Measurements from ENCODE around the gene IDH3B. TPM values are rescaled to one million over a fixed set of nuclear protein-coding genes. Genes with fewer than 3 reads are reported as not detected.

The IDH3B gene
- polyA plus RNA-seq, 1 experiment, result 113 TPM

DNA sequence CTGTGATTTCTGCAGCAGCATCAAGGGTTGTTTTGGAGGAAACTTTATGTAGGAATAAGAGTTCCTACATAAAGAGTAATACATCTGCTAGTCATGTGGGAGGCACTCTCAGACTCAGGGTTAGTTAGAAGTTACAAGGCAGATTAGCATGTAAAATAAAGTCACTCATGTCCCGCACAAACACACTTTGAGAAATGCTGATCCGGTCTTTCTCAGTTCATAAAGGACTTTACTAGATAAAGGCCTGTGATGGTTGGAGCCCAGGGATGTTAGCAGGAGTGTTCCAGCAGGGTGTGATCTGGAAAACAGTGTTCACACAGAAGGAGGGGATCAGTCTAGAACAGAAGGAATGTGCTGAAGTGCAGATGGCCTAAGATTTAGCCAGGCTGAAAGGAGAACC, 44.7 kb downstream of the IDH3B start:
- Histone ChIP-seq H3K4me3 (ENCODE audit: low read depth, low read length) (no peak overlapping the region), H3K9me3 (ENCODE audit: control insufficient read depth, insufficient read depth, low read length) (peaks cover 9% of the 10 kb centered on the region), H3K27me3 (ENCODE audit: control insufficient read depth, insufficient read depth, low read length) (peaks cover 12% of the 10 kb centered on the region), H3K27ac (ENCODE audit: low read depth, low read length) (no peak overlapping the region)
- DNase-seq (ENCODE audit: low read depth, low spot score), result no peak
- CTCF ChIA-PET, result interaction anchor here (0.7 kb wide), 1 partner anchor 343 kb away, joined by 3 read pairs; no protein-coding TSS in a partner anchor
- POLR2A ChIA-PET, result no interaction called here
- no peak for TF ChIP-seq CTCF (IDR thresholded peaks at IDR 0.05; ENCODE audit: low read depth, low read length)

DNA sequence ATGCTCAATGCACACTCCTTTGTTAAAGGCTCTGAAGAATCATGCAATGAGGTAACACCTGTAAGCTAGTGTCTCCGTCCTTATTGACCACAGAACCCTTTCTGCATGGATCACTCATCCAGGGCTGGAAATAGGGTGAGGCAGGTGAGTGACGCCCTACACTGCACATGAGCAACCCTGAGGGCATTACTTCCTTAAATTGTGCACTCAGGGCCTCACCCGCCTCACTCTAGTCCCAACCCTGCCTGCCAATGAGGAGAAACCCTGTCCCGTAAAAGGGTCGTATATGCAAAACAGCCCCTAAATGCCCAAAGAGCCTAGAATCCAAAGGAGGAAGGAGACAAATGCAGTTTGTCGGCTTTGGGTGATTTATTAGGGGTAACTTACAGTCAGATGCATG, 45.2 kb downstream of the IDH3B start:
- peaks cover 9% of the 10 kb centered on the region for H3K27me3 ChIP-seq (ENCODE audit: control insufficient read depth, insufficient read depth, low read length)
- ChIA-PET CTCF (interaction anchor here (0.7 kb wide), 1 partner anchor 344 kb away, joined by 3 read pairs; no protein-coding TSS in a partner anchor), POLR2A (no interaction called here)
- no peak for DNase-seq (ENCODE audit: low read depth, low spot score)
- H3K4me3 ChIP-seq (ENCODE audit: low read depth, low read length), result no peak overlapping the region
- no peak overlapping the region for H3K27ac ChIP-seq (ENCODE audit: low read depth, low read length)
- H3K9me3 ChIP-seq (ENCODE audit: control insufficient read depth, insufficient read depth, low read length), result peaks cover 9% of the 10 kb centered on the region
- TF ChIP-seq CTCF (IDR thresholded peaks at IDR 0.05; ENCODE audit: low read depth, low read length), result no peak

DNA sequence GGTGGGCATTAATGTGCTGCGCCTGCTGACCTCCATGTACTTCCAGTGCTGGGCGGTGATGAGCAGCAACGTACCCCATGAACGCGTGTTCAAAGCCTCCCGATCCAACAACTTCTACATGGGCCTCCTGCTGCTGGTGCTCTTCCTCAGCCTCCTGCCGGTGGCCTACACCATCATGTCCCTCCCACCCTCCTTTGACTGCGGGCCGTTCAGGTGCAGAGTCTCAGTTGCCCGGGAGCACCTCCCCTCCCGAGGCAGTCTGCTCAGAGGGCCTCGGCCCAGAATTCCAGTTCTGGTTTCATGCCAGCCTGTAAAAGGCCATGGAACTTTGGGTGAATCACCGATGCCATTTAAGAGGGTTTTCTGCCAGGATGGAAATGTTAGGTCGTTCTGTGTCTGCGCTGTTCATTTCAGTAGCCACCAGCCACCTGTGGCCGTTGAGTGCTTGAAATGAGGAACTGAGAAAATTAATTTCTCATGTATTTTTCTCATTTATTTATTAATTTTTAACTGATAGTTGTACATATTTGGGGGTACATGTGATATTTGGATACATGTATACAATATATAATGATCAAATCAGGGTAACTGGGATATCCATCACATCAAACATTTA, 46.8 kb downstream of the IDH3B start:
- POLR2A ChIA-PET, result no interaction called here
- H3K27me3 ChIP-seq (ENCODE audit: control insufficient read depth, insufficient read depth, low read length), result peaks cover 13% of the 10 kb centered on the region
- CTCF ChIA-PET, result no interaction called here
- no peak overlapping the region for H3K27ac ChIP-seq (ENCODE audit: low read depth, low read length)
- H3K4me3 ChIP-seq (ENCODE audit: low read depth, low read length), result no peak overlapping the region
- DNase-seq (ENCODE audit: low read depth, low spot score), result no peak
- H3K9me3 ChIP-seq (ENCODE audit: control insufficient read depth, insufficient read depth, low read length), result peaks cover 9% of the 10 kb centered on the region
- TF ChIP-seq CTCF (IDR thresholded peaks at IDR 0.05; ENCODE audit: low read depth, low read length), result no peak

- ChIA-PET CTCF (no interaction called here), POLR2A (no interaction called here)
- Histone ChIP-seq H3K27me3 (ENCODE audit: control insufficient read depth, insufficient read depth, low read length) (peaks cover 15% of the 10 kb centered on the region), H3K9me3 (ENCODE audit: control insufficient read depth, insufficient read depth, low read length) (peaks cover 9% of the 10 kb centered on the region), H3K4me3 (ENCODE audit: low read depth, low read length) (no peak overlapping the region), H3K27ac (ENCODE audit: low read depth, low read length) (no peak overlapping the region)
- TF ChIP-seq CTCF (IDR thresholded peaks at IDR 0.05; ENCODE audit: low read depth, low read length), result no peak
- no peak for DNase-seq (ENCODE audit: low read depth, low spot score)
Observed at GRCh38 chr20:2616634-2617033, 47.4 kb downstream of the IDH3B start.

GRCh38 chr20:2612073-2612472, 51.9 kb downstream of the IDH3B start:
- no peak for TF ChIP-seq CTCF (IDR thresholded peaks at IDR 0.05; ENCODE audit: low read depth, low read length)
- Histone ChIP-seq H3K9me3 (ENCODE audit: control insufficient read depth, insufficient read depth, low read length) (peaks cover 3% of the 10 kb centered on the region), H3K4me3 (ENCODE audit: low read depth, low read length) (no peak overlapping the region), H3K27me3 (ENCODE audit: control insufficient read depth, insufficient read depth, low read length) (peaks cover 15% of the 10 kb centered on the region), H3K27ac (ENCODE audit: low read depth, low read length) (no peak overlapping the region)
- no peak for DNase-seq (ENCODE audit: low read depth, low spot score)
- ChIA-PET CTCF (no interaction called here), POLR2A (no interaction called here)
